ENCODE results near the gene TXK. TPM values are rescaled to one million over a fixed set of nuclear protein-coding genes. Genes with fewer than 3 reads are reported as not detected.

TXK gene
- total RNA-seq, 1 experiment from 2014 or later, result 0.39 TPM

DNA sequence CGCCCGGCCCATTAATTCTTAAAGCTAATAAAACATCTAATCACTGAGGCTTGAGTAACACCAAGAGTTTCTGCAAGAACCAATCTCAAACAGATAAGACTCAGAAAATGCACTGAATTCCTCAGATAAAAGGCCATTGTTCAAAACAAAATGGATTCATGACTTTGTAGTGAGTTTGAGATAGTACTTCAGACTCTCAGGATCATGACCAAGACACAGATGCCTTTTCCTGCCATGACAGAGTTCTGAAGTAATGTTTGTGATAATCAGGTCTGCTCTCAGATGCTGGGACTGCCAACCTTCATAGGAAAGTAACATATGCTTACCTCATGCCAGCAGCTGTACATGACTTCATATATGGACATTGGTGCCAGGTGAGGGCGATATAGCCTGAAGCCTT is 62.9 kb downstream of the TXK start:
- Mint-ChIP-seq H3K27ac (peak overlapping the region in 1 of 3 experiments; percentile 55; a peak in 1 of 7 replicates), H3K36me3 (ENCODE audit: insufficient read depth in 1 of 3, low read depth in 3 of 3) (no peaks in the 10 kb centered on the region), H3K9me3 (no peaks in the 10 kb centered on the region), H3K4me1 (no peaks in the 10 kb centered on the region), H3K27me3 (ENCODE audit: low read depth) (no peaks in the 10 kb centered on the region), H3K4me3 (no peak overlapping the region)
- no peak overlapping the region for H2BK20ac ChIP-seq (ENCODE audit: low read depth, low read length, poor library complexity, severe bottlenecking)
- H3K79me2 ChIP-seq (ENCODE audit: insufficient read depth, low read length), result no peaks in the 10 kb centered on the region
- WGBS (ENCODE audit: extremely low coverage, insufficient read length, low lambda C conversion rate), result no CpG with 5 or more reads among the region's 3 CpGs
- no peaks in the 10 kb centered on the region for H3K9me3 ChIP-seq (ENCODE audit: control insufficient read depth, low read depth, low read length)
- H3K27me3 ChIP-seq (ENCODE audit: insufficient read depth, low read length), result no peaks in the 10 kb centered on the region
- no peak overlapping the region for H3K4ac ChIP-seq (ENCODE audit: low read depth, low read length)
- no peak overlapping the region for H2BK120ac ChIP-seq (ENCODE audit: low read depth, low read length, poor library complexity, severe bottlenecking)
- H4K91ac ChIP-seq (ENCODE audit: insufficient read length, low read depth, low read length), result no peak overlapping the region
- no peaks in the 10 kb centered on the region for H4K20me1 ChIP-seq (ENCODE audit: control insufficient read depth, insufficient read depth, insufficient read length)
- no peak overlapping the region for H4K8ac ChIP-seq (replicated peaks; ENCODE audit: insufficient read length, low read depth, low read length)
- no peak overlapping the region for H3K4me2 ChIP-seq (ENCODE audit: insufficient read depth, insufficient read length, low read length)
- no peak overlapping the region for H4K5ac ChIP-seq (ENCODE audit: insufficient read length, low read depth, low read length)
- no peaks in the 10 kb centered on the region for H3K23me2 ChIP-seq (ENCODE audit: insufficient read length, low read depth, low read length, poor library complexity, severe bottlenecking)
- H3K14ac ChIP-seq (ENCODE audit: insufficient read depth, low read length), result no peak overlapping the region
- H2BK12ac ChIP-seq (ENCODE audit: insufficient read length, low read depth, low read length), result no peak overlapping the region
- H2BK5ac ChIP-seq (ENCODE audit: insufficient read length, low read length), result no peak overlapping the region
- no peak overlapping the region for H3K9ac ChIP-seq (ENCODE audit: extremely low read depth, insufficient read length, low read length)
- no peak overlapping the region for H2AFZ ChIP-seq (ENCODE audit: low read length)
- H3T11ph ChIP-seq (ENCODE audit: low read length), result no peak overlapping the region
- no peak overlapping the region for H3K56ac ChIP-seq (ENCODE audit: insufficient read length, low read depth, low read length)
- no peak for DNase-seq
- H3K79me1 ChIP-seq (ENCODE audit: insufficient read depth, low read depth, low read length, poor library complexity, severe bottlenecking), result no peaks in the 10 kb centered on the region
- H2BK15ac ChIP-seq (ENCODE audit: low read depth, low read length), result no peak overlapping the region
- TF ChIP-seq, protein P1, sequence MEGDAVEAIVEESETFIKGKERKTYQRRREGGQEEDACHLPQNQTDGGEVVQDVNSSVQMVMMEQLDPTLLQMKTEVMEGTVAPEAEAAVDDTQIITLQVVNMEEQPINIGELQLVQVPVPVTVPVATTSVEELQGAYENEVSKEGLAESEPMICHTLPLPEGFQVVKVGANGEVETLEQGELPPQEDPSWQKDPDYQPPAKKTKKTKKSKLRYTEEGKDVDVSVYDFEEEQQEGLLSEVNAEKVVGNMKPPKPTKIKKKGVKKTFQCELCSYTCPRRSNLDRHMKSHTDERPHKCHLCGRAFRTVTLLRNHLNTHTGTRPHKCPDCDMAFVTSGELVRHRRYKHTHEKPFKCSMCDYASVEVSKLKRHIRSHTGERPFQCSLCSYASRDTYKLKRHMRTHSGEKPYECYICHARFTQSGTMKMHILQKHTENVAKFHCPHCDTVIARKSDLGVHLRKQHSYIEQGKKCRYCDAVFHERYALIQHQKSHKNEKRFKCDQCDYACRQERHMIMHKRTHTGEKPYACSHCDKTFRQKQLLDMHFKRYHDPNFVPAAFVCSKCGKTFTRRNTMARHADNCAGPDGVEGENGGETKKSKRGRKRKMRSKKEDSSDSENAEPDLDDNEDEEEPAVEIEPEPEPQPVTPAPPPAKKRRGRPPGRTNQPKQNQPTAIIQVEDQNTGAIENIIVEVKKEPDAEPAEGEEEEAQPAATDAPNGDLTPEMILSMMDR (conservative IDR thresholded peaks at IDR 0.05), result no peak
- no peak overlapping the region for H2AK5ac ChIP-seq (ENCODE audit: insufficient read length, low read length)
- H3K23ac ChIP-seq (ENCODE audit: insufficient read length, low read depth, low read length), result no peak overlapping the region
- no peak overlapping the region for H3K18ac ChIP-seq (ENCODE audit: insufficient read length, low read depth, low read length)
- no peaks in the 10 kb centered on the region for H3K4me1 ChIP-seq (ENCODE audit: insufficient read depth, low read length)
- H3K27ac ChIP-seq (ENCODE audit: insufficient read length, low read depth, low read length), result no peak overlapping the region

All from H9 (cell line).